H54 (cell line): Measurements from ENCODE around the gene EXOC2.

Experiments
- DNase-seq: peaks from one replicate; pipeline ENCODE4 v3.0.0; 2011; ENCODE audit warnings: low spot score, mixed read lengths; ENCODE audit not compliant: insufficient read length
- FAIRE-seq: peaks from 3 replicates; lab custom pipeline; 2011; peaks lifted over from hg19 to GRCh38; lab: Jason Lieb, UNC
- POLR2A ChIP-seq: IDR thresholded peaks from 2 replicates; pipeline ENCODE4 v1.6.1; 2011; ENCODE audit warnings: low read depth, mild to moderate bottlenecking, low read length

EXOC2 gene, protein sequence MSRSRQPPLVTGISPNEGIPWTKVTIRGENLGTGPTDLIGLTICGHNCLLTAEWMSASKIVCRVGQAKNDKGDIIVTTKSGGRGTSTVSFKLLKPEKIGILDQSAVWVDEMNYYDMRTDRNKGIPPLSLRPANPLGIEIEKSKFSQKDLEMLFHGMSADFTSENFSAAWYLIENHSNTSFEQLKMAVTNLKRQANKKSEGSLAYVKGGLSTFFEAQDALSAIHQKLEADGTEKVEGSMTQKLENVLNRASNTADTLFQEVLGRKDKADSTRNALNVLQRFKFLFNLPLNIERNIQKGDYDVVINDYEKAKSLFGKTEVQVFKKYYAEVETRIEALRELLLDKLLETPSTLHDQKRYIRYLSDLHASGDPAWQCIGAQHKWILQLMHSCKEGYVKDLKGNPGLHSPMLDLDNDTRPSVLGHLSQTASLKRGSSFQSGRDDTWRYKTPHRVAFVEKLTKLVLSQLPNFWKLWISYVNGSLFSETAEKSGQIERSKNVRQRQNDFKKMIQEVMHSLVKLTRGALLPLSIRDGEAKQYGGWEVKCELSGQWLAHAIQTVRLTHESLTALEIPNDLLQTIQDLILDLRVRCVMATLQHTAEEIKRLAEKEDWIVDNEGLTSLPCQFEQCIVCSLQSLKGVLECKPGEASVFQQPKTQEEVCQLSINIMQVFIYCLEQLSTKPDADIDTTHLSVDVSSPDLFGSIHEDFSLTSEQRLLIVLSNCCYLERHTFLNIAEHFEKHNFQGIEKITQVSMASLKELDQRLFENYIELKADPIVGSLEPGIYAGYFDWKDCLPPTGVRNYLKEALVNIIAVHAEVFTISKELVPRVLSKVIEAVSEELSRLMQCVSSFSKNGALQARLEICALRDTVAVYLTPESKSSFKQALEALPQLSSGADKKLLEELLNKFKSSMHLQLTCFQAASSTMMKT

DNA sequence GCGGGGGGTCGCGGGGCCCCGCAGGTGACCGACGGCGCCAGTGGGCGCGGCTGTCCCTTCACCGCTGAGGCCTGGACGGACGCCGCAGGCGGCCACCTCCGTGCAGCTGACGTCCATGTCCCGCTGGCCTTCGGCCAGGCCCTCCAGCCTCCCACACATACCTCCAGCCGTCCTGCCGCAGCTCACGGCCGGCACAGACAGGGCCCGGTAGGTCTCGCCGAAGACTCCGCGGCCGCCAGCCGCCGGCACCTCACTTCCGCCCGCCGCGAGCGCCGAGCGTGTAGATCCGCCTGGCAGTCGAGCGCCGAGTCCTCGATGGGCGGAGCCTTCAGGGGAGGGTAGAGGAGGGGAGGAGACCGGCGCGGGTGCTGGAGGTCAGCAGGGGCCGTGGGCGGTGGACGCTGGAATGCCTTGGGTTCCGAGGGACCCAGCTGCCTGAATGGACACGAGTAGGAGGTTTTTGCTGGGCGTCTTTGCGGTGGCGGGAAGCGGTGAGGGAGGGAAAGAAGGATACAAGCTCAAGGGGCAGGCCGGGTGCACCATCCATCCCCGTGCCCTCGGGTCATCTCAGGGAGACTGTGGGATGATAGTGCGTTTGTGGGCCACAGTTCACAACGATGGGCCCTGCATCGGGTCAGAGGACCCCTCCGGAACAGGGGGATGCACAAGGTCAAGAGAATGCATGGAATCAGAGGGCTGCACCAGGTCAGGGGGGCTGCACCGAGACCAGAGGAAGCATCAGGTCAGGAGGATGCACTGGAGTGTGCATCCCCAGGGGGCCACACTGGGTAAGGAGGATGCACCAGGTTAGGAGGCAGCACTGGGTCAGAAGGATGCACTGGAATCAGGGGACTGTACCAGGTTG is at the start of gene EXOC2:
TSS of gene EXOC2 (minus strand) at position 282 of the 865 bp plus-strand sequence. CDS start 55,321 bp downstream, outside the sequence.
- no peak for FAIRE-seq
- TF ChIP-seq POLR2A = peak; percentile 70
- peak; percentile 77 for DNase-seq

DNA sequence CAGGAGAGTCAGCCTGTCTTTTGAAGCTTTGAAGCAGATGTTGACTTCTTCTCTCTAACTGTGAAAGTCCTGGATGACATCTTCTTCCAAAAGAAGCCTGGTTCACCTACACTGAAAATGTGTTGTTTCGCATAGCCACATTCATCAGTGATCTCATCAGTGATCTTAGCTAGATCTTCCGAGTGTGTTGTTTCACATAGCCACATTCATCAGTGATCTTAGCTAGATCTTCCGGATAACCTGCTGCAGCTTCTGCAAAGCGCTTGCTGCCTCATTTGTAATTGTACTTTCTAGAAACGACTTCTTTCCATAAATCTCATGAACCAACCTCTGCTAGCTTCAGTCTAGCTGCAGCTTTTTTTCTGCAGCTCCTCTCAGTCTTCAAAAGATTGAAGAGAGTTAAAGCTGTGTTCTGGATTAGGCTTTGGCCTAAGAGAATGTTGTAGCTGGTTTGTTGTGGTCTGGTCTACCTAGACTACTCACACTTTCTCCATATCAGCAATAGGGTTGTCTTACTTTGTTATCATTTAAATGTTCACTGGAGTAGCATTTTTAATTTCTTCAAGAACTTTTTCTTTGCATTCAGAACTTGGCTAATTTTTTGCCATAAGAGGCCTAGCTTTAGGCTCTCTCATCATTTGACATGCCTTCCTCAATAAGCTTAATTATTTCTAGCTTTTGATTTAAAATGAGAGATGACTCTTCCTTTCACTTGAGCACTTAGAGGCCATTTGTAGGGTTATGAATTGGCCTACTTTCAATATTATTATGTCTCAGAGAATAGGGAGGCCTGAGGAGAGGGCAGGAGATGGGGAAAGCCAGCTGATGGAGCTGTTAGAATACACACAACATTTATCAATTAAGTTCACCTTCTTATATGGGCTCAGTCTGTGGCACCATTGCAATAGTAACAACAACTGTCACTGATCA is 48.7 kb upstream of the EXOC2 start:
- TF ChIP-seq POLR2A = no peak
- FAIRE-seq (no peak), DNase-seq (no peak)

DNA sequence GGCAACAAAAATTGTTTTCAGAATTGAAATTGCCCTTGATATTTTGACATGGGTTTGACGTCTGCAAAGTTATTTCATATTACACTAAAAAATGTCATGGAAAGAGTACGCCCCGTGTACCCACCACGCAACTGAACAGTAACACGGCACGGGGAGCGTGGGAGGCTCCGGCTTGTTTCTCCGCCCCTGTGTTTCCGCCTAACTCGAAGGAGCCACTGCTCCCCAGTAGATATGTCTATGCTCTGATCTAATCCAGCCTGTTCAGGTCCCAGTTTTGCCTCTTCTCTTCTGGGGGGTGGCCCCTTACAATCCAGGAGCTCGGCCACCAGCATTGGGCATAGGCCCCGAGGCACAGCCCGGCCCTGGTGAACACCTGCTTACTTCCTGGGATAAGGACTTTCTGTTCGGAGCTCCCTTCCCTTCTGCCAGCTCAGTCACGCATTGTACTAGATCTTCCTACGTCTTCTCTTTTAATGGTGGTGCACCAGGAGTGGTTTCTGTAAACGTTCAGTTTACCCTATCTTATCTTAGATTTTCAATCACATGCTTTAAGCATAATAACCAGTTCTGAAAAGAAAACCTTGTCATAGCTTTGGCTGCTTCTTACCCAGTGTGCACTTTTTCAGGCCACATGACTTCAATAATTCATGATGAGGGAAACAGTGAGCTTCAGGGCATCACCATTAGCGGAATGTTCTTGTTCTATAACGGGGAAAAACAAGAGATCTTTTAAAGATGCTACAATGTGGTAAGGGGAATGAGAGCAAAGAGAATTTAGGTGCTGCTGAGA is 43.9 kb upstream of the EXOC2 start:
- FAIRE-seq (no peak), DNase-seq (no peak)
- TF ChIP-seq POLR2A = no peak

DNA sequence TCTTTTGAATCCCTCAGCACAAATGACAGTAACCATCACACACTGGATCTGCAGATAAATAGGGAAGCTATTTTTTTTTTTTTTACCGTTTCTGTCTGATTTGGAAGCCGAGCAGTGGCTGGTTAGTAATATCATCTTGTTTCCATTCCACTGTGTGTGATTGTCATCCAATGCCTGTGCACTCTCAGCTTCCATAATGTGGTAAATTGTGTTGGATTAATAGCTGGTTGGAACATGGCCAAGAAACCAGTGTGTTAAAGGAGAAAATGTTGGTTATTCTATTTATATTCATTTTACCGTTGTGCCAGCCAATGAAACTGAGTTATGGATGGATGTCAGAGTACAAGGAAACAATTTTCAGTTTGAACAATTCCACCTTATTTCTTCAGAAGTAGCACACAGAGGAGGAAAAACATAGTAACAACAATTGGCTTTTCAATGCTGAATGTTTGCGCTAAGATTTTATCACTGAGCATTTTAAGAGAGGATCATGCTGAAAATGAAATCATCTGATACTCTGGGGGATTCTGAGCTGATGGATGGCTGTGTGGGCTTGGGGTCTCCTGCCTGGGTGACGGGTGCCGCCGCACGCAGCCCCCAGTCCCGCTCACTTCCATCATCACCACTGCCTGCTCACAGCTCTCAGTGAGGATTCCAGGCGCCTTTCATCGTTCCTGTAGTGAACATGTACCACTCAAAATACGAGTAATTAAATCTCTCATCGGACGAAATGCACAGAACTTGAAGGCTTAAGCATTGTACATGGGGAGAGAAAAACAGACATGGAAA is 40.7 kb upstream of the EXOC2 start:
- FAIRE-seq (no peak), DNase-seq (no peak)
- TF ChIP-seq POLR2A = no peak

DNA sequence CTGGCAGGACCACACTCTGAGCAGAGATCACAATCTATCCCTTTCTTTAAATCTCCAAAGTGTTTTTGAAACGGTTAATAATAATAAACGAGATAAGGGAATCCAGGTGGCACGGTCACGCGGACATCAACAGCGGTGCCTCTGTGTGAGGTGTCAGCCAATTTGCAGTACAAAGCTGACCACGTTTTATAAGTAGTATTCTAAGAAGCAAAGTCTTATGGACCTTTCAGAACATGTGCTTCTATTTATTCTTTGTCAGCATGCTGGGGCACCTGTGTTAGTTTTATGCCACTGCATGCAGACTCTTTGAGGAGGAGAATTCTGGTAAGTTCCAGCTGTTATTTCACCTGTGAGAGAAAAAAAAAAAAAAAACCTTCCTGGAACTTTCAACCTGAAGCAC is 39.0 kb upstream of the EXOC2 start:
- TF ChIP-seq POLR2A = no peak
- FAIRE-seq (no peak), DNase-seq (no peak)

DNA sequence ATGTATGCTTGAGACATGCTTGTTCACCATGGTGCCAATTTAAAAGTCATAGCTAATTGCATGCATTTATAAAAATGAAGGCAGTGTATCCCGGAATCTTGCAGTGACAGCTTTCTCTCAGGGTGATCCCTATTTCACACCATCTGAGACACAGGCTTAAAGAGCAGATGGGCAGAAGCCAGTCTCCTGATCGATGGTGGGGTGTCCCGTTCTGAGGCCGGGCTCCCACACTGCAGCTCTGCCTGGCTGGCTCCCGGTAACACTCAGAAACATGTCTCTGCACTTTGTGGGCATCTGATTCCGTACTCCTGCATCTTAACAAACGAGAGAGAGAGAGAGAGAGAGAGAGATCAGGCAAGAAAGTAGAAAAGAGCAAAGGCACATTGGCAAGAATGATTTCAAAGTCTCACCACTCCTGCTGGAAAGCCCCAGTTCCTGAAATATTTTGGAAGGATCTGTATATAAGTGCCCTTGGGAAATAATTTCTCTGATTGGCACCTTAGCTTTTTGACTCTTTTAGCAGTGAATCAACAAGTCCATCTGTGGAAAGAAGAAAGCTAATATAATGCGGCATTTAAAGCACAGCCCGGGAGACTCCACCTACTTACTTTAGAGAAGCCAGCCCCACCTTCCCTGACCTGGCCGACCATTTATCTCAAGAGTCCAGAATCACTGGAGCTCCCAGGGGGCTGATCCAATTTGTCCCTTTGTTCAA is 36.8 kb upstream of the EXOC2 start:
- DNase-seq = no peak
- no peak for TF ChIP-seq POLR2A
- FAIRE-seq = no peak

DNA sequence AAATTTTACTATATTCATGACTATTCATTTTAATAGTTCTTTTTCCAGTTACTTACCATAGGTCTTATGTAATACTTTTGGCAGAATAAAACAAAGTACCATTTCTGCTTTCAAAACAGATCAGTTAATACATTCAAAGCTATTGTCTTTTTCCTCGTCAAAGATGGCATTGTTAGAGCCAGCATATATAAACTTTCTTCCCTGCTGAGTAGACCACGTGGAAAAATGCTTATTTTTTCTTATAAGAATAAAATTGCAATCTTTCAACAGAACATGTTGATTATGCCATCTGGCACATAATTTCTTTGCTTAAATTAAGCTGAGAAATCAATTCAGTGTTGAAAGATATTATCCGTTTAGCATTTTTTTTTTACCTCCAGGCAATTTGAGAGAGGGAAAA is 34.9 kb upstream of the EXOC2 start:
- no peak for DNase-seq
- FAIRE-seq = no peak
- TF ChIP-seq POLR2A = no peak

DNA sequence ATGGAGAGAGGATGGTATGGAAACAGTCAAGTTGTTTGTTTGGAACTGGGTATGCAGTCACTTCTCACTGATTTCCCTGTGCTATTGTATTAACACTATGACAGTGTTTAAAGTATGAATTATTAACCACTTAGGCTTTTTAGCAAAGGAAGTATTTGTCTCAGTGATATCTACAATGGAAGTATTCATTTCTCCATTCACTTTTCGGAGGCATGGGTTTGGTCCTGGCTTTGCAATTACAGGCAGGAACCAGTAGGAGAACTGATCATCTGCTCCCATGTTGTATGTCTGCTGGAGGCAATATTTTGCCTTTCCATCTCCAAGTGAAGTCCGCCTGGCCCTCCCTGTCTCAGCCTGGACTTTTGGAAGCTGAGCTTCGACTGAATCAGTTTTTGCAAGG is 30.6 kb upstream of the EXOC2 start:
- DNase-seq (no peak), FAIRE-seq (no peak)
- no peak for TF ChIP-seq POLR2A

DNA sequence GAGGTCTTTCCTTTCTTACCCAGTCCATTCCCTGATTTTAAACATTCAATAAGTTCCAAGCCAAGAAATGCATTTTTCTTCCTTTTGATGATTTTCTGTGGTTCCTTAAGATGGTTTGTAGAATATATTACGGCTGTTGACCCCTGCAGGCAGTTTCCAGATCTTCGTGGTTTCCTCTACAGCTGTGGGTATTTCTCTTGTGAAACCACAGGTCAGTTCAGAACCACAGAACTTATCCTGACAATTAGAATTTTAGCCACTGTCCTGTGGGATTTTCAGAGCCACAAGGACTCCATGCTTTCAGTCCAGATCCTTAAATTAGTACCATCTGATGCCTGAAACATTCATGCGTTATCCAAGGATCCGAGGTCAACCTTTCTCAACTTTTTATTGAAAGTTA is 29.7 kb upstream of the EXOC2 start:
- DNase-seq = no peak
- TF ChIP-seq POLR2A = no peak
- FAIRE-seq = no peak

DNA sequence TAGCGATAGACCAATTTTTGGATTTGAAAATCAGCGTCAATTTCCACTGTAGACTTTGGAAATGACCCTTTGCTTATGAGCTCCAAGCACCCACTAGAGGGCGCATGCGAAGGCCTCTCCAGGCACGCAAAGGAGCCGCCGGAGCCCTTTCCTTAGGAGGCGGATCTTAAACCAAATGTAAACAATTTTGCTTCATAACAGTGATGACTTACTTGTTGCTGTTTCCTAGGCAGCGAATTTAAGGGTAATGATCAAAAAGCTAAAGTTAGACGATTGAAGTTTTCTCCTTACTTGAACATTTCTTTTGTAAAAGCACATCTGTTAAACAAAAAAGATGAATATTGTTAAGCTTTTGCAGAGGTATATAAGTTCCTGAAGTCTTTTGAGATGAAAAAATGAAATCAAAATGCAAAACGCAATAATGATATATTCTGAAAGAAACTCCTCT is 29.2 kb upstream of the EXOC2 start:
- DNase-seq = peak; percentile 75
- FAIRE-seq = peak; percentile 20
- TF ChIP-seq POLR2A = no peak
